Measurements from ENCODE around the gene AXL.

Gene AXL

DNA sequence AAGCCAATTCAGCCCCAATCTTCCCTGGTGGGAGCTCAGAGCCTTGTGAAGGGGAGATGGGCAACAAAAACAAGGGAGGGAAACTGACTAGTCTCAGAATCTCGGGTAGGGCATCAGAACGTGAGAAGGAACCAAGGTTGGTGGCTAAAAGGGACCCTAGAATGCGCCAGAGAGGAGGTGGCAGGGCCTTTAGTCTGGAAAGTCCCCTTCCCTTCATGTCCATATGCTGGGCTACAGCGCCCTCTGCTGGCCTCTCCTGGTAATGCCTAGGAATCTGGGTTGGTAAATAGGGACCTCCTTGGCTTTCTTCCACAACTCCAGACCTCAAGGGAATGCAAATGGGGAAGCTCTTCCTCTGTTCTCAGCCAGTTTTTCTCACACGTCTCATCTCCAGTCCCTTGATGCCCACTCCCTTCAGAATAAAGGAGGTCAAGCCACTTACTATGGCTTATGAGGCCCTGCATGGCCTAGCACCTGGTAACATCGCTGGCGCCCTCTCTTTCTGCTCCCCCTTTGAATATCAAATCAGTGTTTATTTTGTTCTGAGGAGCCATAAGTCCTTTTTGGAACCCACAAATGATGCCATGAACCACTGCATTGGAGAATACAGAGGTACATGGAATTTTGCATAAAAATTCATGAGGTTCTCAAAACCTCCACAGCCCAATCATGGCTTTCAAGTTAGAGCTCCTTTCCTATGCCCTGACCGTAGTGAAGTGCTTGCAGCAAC, 89.6 kb downstream of the AXL start:
- DNase-seq (ENCODE audit: low spot score): peak; percentile 86

DNA sequence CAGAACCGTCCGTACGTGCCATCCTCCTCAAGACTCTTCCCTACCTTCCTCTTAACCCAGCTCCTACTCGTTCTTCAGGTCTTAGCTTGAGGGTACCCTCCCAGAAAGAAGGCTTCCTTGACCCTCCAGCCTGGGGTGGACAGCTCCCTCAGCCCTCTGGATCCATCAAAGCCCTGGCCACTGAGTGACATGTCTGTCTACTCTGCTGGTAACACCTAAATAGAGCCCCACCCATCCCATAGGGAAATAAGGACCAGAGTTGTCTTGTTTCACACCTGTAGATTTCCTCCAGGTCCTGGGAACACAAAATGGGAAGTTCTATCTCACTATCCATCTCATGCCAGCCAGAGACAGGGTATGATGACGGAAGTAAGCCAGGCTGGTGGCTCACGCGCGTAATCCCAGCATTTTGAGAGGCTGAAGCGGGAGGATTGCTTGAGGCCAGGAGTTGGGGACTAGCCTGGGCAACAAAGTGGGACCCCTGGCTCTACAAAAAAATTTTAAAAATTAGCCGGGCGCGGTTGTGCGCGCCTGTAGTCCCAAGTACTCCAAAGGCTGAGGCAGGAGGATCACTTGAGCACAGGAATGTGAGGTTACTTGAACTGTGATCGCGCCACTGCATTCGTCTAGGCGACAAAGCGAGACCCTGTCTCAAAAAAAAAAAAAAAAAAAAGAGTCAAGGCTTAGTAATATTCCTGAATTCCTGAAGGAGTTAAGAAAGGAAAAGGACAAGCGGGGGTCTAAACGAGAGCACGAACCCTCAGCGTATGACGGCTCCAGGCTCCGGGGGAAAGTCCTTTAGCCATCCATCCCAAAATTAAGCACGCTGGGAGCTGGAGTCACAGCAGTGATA, 90.4 kb downstream of the AXL start:
- no peak for DNase-seq (ENCODE audit: low spot score)

DNA sequence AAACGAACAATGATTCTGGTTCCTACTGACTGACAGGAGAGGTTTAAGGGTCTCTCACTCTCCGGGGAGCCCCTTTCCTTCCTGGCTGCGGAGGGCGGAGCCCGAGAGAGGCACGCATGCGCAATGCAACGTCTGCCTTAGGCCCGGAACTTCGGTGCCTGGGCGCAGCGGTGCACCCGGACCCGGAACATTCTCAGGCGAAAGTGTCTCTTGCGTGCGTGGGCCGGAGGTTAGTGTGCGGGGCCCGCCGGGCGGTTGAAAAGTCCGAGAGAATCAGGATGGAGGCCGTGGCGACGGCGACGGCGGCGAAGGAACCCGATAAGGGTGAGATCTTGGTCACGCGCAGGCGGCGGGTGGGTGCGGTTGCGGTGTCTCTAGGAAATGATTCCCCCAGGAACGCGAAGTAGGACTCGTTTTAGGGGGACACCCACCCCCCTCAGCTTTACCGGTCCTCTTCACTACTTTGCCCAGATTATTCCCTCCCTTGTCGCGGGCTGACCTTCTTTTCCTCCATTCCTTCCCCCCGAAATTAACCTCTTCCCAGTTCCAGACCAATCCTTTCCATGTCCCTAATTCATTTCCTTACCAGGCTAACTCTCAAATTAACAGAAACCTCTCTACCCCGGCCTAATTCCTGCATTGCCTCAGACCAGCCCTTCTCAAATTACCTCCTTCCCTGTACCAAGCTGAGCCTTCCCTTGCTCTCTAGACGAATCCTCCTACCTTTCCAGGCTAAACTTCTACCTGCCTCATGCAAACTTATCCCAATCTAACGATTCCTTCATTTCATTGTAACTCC, 91.2 kb downstream of the AXL start, which contains the start of gene CCDC97:
Gene CCDC97 (plus strand): TSS at position 140 of the 799 bp plus-strand sequence. CDS start 139 bp downstream, at position 279.
- DNase-seq (ENCODE audit: low spot score): peak; percentile 97

DNA sequence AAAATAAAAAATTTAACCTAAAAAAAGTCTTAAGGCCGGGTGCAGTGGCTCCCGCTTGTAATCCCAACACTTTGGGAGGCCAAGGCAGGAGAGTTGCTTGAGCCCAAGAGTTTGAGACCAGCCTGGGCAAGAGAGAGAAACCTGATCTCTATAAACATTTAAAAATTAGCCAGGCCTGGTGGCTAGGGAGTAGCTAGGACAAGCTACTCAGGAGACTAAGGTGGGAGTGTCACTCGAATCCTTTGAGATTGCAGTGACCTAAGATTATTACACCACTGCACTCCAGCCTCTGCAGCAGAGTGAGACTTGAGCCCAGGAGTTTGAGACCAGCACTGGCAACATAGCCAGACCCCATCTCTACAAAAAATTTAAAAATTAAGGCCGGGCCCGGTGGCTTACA, 92.0 kb downstream of the AXL start:
- no peak for DNase-seq (ENCODE audit: low spot score)

All from COLO829 (cell line).